ENCODE measurements around the gene RAD18. TPM values are rescaled to one million over a fixed set of nuclear protein-coding genes. Genes with fewer than 3 reads are reported as not detected.
A peak's percentile ranks its signal among the peaks of the same experiment; 100 is the strongest.

RAD18 gene
- total RNA-seq (2014; rRNA removed), result 25.7 and 26.8 TPM in 2 replicates
- polyA plus RNA-seq (2012), result 7.5 TPM

- peak; percentile 89 for DNase-seq (ENCODE audit: low read depth)
These were observed at the start of gene RAD18 for GRCh38 chr3:8963137-8963853. TSS of gene RAD18 (minus strand) at chr3:8963472. CDS start at chr3:8963385, 87 bp downstream.

GRCh38 chr3:9012521-9012920 is 49.2 kb upstream of the RAD18 start:
- no peak for DNase-seq (ENCODE audit: low read depth)

- no peak for DNase-seq (ENCODE audit: low read depth)
These were observed 46.8 kb upstream of the RAD18 start for GRCh38 chr3:9009976-9010545.

GRCh38 chr3:9008550-9009255 is 45.4 kb upstream of the RAD18 start:
- DNase-seq (ENCODE audit: low read depth), result peak; percentile 10

GRCh38 chr3:9007928-9008327 is 44.7 kb upstream of the RAD18 start:
- no peak for DNase-seq (ENCODE audit: low read depth)

GRCh38 chr3:9007213-9007612 is 43.9 kb upstream of the RAD18 start:
- DNase-seq (ENCODE audit: low read depth), result no peak

- no peak for DNase-seq (ENCODE audit: low read depth)
These were observed 36.8 kb upstream of the RAD18 start for GRCh38 chr3:9000041-9000440.

GRCh38 chr3:8997151-8997550 is 33.9 kb upstream of the RAD18 start:
- DNase-seq (ENCODE audit: low read depth), result no peak

GRCh38 chr3:8996681-8997121 is 33.4 kb upstream of the RAD18 start:
- peak; percentile 40 for DNase-seq (ENCODE audit: low read depth)

- DNase-seq (ENCODE audit: low read depth), result no peak
These were observed 32.9 kb upstream of the RAD18 start for GRCh38 chr3:8996216-8996615.

GRCh38 chr3:8994226-8994625 is 31.0 kb upstream of the RAD18 start:
- DNase-seq (ENCODE audit: low read depth), result no peak

GRCh38 chr3:8993331-8993730 is 30.1 kb upstream of the RAD18 start:
- DNase-seq (ENCODE audit: low read depth), result no peak

- DNase-seq (ENCODE audit: low read depth), result no peak
These were observed 29.6 kb upstream of the RAD18 start for GRCh38 chr3:8992854-8993253.

- DNase-seq (ENCODE audit: low read depth), result no peak
These were observed 28.9 kb upstream of the RAD18 start for GRCh38 chr3:8992199-8992598.

GRCh38 chr3:8990266-8991215 is 27.3 kb upstream of the RAD18 start:
- peak; percentile 97 for DNase-seq (ENCODE audit: low read depth)

- peak; percentile 45 for DNase-seq (ENCODE audit: low read depth)
These were observed 25.7 kb upstream of the RAD18 start for GRCh38 chr3:8988791-8989558.

GRCh38 chr3:8988384-8988655 is 25.0 kb upstream of the RAD18 start:
- no peak for DNase-seq (ENCODE audit: low read depth)

GRCh38 chr3:8987645-8988383 is 24.5 kb upstream of the RAD18 start:
- peak; percentile 56 for DNase-seq (ENCODE audit: low read depth)

- DNase-seq (ENCODE audit: low read depth), result peak; percentile 53
These were observed 24.0 kb upstream of the RAD18 start for GRCh38 chr3:8987226-8987625.

GRCh38 chr3:8986741-8987140 is 23.5 kb upstream of the RAD18 start:
- DNase-seq (ENCODE audit: low read depth), result no peak
